Myocyte (in vitro differentiated cells): ENCODE measurements around the gene SMIM11. TPM values are rescaled to one million over a fixed set of nuclear protein-coding genes. Genes with fewer than 3 reads are reported as not detected.
"Not testable (repeated sequence)": the region's sequence is repeated elsewhere in the genome, so short reads cannot be mapped to it uniquely, and the experiment has no call there.

Experiments
- DNase-seq: peaks from one replicate; pipeline ENCODE4 v3.0.0-alpha.2; 2012; ENCODE audit warnings: low read depth
- total RNA-seq: library from RNA; depleted of rRNA; stranded (reverse); fragments of >200 nt; gene quantifications from 2 replicates; pipeline ENCODE4 v1.2.3, GENCODE V29; 2014

The SMIM11 gene
- total RNA-seq, 1 donor from 2014 or later, result 12.6 TPM

DNA sequence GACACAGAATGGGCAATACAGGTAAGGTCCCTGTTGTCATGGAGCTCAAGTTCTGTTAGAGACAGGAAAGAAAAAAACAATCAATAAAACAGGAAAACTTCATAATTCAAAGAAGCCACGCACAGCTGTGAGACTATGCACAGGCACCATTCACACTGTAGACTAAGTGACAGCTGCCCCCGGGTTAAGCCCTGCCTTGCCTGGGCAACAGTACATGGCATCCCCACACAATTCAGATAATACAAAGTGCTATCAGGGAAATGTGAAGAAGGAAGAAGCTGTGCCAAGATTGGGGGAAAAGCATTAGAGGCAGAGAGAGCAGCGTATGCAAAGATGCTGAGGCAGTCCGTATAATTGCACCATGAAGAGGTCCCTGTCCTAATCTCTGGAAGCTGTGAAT lies 20.5 kb upstream of the SMIM11 start:
- DNase-seq, result no peak

DNA sequence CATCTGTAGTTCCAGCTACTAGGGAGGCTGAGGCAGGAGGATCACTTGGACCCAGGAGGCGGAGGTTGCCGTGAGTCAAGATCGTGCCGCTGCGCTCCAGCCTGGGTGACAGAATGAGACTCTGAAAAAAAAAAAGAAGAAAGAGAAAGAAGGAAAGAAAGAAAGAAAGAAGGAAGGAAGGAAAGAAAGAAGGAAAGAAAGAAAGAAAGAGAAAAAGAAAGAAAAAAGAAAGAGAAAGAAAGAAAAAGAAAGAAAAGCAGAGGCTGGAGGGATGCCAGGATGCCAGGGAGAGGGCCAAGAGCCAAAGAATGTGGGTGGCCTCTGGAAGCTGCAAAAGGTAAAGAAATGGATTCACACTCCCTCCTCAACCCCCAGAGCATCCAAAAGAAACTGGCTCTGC lies 19.7 kb upstream of the SMIM11 start:
- no peak for DNase-seq

DNA sequence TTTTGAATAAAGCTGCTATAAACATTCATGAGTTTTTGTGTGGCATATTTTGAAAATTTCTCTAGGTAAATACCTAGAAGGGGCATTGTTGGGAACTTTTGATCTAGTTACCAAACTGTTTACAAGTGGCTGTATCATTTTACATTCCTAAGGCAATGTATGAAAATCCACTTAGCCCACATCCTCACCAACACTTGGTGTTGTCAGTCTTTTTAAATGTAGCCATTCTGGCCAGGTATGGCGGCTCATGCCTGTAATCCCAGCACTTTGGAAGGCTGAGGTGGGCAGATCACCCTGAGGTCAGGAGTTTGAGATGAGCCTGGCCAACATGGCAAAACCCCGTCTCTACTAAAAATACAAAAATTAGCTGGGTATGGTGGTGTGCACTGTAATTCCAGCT lies 17.4 kb upstream of the SMIM11 start:
- no peak for DNase-seq

DNA sequence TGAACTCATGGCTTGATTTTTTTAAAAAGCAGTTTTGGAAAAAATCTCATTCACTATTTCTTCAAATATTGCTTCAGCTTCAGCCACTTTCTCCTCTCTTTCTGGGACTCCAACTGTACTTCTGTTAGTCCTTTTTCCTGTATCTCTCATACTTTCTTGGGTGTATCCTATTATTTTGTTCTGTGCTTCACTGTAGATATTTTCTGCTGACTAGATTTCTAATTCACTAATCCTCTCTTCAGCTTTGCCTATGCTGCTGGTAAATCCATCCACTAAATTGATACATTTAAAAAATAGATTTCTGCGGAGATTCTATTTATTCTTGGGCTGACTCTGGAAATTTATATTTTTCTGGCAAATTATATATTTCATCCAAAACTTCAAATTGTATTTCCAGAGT lies 16.4 kb upstream of the SMIM11 start:
- no peak for DNase-seq

DNA sequence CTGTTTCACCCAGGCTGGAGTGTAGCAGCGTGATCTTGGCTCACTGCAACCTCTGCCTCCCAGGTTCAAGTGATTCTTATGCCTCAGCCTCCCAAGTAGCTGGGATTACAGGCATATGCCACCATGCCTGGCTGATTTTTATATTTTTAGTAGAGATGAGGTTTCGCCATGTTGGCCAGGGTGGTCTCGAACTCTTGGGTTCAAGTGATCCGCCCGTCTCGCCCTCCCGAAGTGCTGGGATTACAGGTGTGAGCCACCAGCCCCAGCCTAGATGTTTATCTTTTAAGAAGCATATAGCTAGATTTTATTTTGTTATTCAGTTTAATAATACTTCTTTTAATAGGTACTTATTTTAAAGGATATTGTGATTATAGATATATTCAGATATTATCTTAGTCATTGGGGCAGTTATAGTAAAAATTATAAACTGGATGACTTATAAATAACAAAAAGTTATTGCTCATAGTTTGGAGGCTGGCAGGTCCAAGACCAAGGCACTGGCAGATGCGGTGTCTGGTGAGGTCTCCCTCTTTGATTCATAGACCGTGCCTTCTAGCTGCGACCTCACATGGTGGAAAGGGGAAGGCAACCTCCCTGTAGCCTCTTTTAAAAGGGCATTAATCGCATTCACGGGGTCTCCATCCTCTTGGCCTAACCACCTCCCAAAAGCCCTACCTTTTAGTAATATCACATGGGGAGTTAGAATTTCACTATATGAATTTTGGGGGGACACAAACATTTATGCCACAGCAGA lies 14.6 kb upstream of the SMIM11 start:
- no peak for DNase-seq

DNA sequence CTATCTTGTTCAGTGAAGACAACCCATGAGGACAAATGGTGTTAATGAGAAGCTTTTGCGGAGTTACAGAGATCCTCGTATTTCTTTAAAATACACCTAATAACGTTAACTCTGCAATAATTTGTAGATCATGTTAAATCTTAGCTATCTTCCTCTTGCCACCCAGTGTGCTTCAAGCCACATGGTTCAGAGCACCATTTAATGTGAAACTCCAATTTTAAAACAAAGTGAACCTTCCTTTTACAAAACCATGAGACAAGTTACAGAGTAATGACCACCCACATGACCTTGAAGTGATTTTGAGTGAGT lies 13.2 kb upstream of the SMIM11 start:
- no peak for DNase-seq

DNA sequence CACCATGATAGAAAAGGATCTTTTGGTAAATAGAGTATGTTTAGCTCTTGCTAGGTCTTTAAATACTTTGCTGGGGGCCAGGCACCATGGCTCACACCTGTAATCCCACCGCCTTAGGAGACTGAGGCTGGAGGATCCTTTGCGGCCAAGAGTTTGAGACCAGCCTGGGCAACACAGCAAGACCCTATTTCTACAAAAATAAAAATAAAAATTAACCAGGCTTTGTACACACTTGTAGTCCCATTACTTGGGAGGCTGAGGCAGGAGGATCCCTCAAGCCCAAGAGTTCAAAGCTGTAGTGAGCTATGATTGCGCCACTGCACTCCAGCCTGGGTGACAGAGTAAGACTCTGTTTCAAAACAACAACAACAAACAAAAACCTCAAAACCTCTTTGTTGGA lies 12.6 kb upstream of the SMIM11 start:
- no peak for DNase-seq

DNA sequence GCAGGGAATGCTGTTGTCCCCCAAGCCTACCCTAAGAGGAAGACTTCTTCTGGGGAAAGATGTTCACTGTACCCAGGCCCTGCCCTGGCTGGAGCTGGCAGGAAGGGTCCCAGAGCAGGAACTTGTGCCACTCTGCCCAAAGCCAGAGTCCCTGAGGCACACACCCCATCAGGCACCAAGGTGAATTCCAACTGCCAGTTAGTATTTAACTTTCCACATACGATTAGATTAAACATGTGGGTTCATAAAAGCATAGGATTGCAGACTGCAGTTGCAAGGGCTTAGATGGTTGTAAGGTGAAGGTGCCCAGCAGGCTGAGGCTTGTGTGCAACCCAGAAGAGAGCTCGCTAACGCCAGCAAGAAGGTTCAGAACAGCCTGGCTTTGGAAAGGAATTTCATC lies 11.6 kb upstream of the SMIM11 start, which contains the start of gene KCNE2:
TSS of gene KCNE2 (plus strand) at position 274 of the 400 bp plus-strand sequence. CDS start 6,473 bp downstream, outside the sequence.
- no peak for DNase-seq

DNA sequence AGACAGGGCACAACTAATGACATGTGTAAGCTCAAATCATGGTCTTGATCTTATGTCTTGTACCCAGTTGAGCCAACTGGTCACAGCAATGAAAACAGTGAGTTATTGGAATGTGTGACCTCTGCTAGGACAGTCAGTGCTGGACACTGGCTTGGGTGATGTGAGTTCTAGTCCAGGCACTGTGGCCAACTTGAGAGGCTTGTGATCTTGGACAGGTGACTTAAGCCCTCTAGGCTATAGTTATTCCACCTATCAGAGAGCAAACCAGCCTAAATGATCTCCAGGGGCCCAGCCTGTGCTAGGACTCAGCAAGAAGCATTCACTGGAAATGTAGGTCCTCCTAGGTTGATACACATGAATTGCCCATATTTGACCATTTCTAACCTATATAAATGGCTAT lies 10.4 kb upstream of the SMIM11 start:
- no peak for DNase-seq

DNA sequence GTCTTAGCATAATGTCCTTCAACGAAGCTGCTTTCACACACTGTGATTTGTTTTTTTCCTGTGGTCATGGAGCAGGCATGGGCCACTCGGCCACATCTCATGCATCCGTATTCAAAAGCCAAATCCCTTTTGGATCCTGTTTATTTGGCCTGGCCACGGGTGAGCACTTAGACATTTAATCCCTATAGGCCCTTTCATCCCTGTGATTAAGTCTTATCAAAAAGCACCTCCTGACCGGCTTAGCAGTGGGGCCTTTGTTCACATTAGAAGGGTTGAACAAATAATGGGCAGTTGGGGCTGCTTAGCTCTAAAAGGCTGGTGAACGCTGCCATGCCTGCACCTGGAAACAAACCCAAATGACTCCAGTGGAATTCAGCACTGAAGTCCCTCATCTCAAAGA lies 9.5 kb upstream of the SMIM11 start:
- no peak for DNase-seq

DNA sequence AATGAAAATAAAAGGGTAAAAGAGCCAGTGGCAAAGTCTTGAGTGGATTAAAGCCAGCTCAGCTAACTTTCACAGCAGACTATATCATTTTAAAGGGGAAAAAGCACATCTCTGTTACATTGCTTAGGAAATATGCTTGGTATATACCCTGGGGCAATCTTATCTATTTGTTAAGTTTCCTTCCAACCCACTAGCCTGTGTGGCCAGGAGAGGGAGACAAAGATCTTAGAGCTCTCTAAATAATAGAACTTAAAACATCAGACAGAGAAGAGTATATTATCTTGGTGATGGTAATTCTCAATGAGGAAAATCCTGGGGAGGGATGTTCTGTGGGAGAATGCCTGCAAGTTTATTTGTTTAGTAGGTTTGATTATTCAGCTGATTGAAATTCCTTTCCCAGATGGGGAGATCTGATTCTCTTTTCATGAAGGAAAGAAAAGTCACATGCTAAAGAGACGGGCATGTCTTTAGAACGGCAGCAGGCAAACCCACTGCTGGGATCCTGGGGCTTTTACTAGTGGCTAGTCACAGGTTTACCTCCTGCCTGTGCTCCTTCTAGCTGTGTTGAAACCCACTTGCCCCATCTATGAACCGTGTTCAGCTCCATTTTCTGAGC lies 7.9 kb upstream of the SMIM11 start:
- peak; percentile 75 for DNase-seq

DNA sequence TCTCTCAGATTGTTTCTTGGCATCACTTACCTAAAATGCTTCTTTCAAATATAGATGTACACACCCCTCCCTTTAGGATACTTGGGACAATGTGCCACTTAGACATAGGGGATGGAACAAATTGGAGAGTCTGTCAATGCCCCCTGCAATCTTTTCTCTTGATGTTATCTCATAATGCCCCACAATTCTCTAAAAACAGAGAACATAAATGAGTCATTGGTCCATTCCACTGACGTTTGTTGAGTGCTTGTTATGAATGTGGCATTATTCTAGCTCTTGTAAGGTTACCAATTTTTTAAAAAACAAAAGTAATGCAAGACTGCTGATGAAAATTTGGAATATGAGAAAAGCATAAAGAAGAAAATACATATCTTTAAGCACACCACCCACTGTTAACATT lies 5.6 kb upstream of the SMIM11 start:
- no peak for DNase-seq

DNA sequence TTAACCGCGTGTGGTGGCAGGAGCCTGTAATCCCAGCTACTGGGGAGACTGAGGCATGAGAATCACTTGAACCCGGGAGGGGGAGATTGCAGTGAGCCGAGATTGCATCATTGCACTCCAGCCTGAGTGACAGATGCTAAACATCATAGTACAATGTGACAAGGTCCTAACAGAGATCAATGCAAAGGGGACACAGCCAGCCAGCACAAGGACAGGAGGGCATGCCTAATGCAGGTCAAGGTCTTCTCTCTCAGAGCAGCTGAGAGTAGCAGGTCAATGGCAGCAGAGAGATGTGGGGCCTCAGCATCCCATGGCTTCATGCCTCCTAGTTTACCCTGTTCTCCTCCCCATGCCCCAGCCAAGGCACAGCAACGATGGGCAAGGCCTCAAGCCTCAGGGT lies 3.0 kb upstream of the SMIM11 start:
- no peak for DNase-seq

DNA sequence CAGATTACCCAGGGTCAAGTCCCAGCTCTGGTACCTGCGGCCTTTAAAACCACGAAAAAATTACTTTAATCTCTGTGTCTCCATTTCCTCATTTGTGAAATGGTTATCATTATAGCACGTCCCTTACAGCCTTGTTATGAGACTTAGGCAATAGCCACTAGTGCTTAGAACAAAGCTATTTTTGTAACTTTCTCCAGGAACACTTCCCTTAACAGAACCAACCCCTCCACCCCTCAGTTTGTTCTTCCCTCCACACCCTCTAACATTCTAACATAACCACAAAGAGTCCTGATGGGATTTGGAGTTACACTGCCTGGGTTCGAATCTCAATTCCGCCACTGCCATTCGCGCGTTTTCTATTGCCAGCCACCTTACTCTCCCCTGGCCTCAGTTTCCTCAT lies 845 bp upstream of the SMIM11 start:
- not testable (repeated sequence) for DNase-seq

DNA sequence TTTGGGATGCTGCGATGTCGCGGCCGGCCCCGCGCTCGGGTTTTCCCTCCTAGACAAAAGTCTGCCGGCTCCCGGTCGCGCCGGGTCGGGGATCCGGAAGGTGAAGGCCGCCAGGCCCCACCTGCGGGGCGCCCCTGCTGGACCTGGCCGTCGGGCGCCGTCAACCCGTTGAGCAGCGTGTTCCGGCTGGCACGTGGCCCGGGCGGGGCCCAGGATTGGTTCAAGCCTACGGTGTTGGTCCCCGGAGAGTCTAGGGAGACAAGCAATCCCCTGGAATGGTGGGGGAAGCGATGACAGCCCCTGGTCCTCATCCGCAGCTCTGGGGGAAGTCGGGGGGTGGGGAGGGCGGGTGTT lies 289 bp downstream of the SMIM11 start:
- DNase-seq, result not testable (repeated sequence)

DNA sequence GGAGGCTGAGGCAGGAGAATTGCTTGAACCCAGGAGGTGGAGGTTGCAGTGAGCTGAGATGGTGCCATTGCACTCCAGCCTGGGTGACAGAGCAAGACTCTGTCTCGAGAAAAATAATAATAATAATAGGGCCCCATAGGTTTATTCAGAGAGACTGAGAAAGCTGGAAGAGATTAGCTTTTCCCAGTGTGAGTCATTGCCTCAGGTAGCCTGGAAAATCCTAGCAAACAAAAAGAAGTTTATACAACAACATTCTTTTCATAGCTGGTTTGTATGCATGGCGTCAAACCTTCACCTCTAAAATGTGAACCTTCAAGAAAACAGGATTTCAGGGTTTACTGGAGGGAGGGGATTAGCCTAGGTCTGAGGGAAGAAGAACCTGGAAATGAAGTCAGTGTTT lies 7.8 kb downstream of the SMIM11 start:
- DNase-seq, result not testable (repeated sequence)

DNA sequence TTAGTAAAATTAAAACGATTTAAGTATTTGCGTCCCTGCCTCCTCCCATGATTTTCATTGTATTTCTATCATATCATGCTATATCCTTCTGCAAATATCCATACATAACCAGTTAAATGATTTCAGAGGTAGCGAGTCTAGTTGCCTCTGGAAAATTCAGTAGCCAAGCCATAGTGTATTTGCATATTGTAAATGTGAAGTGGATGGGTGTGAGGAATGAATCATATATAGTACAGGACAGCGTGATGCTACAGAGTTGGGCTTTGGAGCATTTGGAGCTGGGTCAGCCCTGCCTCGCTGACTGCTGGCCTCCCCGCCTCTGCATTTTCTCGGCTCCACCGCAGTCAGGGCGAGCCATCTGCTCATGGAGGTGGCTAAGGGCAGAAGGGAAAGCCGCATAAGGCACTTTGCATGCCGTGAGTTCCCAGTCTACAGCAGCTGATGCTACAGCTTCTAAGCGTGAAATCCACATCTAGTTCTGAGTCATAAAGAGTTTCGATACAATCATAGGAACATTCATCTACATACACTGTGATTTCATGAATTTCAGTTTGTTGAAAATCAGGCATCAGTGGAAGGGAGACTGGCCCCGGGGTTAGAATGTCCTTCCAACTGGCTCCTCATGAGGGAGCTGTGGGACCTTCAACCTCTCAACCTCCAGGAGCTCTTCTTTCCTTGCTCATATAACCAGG lies 8.6 kb downstream of the SMIM11 start:
- DNase-seq, result not testable (repeated sequence)

DNA sequence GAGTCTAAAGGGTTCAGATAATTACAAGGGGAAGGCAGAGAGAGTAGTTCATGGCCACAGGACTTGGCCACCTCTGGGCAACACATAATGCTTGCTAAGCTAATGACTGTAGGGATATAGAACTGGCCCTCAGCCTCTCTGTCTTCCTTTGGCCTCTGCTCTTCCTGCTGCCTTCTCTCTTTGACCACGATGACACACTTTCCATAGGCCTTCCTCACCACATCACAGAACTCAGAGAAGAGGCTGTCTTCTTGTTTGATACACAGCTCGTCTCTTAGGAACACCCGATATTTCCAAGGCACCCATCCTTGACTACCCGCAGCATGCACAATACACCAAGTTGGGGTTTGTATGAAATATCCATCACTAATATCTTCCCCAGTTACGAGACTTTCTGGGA lies 25.2 kb downstream of the SMIM11 start:
- not testable (repeated sequence) for DNase-seq

DNA sequence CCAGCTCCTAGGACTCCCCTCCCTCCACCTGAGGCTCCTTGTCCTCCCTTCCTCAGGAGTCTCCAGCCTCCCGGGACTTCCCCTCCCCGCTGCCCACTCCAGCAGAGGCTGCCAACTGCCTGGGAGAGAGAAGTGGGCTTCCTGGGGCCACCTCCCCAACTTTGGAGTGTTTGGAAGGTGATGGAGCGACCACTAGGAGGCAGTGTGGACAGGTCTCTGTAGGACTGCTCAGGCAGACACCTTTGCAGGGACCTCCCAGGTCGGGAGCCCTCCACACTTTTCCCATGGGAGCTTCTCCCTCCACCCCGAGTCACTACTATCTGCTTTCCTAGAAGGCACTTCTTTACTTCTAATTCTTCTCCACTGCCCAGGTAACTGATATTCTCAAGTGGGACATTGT lies 29.4 kb downstream of the SMIM11 start:
- not testable (repeated sequence) for DNase-seq

DNA sequence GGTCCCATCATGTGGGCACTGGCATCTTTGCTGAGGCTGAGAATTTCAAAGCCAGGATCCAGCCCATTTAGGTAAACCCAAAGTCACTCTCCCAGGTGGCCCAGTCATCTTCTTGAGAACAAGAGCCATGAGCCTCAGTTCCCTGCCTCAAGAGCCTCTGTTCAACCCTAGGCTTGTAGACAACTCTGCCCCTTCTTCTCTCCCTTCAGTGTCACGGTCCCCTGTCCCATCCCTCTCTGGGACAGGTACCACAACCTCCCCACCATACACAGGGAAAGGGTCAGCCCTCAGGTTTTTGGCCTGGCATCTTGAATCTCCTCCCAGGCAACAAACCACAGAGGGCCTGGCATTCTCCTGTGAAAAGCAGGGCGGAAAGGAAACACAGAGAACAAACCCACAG lies 30.4 kb downstream of the SMIM11 start:
- DNase-seq, result not testable (repeated sequence)

DNA sequence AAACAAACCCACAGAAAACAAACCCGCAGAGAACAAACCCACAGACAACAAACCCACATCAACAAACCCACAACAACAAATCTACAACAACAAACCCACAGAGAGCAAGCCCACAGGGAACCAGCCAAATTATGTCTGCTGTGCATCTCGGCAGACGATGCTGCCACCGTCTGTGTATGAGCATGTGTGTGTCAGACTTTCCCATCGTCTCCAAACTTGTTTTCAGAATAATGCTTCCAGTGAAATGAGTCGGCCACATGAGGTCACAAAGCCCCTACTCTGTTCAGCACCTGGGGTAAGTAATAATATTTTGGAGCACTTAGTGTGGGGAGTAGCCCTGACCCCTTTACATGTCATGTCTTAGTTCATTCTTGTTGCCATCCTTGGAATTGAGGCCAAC lies 30.8 kb downstream of the SMIM11 start:
- not testable (repeated sequence) for DNase-seq

DNA sequence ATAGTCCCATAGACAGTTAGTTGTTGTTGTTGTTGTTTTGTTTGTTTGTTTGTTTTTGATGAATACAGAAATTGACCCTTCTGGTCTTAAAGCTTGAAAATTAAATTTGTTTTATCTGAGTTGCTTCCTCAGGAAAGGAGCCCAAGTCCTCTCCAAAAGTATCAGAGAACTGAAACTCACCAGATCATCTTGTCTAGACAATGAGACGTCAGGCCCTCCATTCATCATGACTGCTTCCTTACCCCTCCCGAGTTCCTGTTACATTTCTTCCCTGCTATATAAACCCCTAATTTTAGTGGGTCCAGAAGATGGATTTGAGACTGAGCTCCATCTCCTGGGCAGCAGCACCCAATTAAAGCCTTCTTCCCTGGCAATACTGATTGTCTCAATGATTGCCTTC lies 31.4 kb downstream of the SMIM11 start:
- not testable (repeated sequence) for DNase-seq

DNA sequence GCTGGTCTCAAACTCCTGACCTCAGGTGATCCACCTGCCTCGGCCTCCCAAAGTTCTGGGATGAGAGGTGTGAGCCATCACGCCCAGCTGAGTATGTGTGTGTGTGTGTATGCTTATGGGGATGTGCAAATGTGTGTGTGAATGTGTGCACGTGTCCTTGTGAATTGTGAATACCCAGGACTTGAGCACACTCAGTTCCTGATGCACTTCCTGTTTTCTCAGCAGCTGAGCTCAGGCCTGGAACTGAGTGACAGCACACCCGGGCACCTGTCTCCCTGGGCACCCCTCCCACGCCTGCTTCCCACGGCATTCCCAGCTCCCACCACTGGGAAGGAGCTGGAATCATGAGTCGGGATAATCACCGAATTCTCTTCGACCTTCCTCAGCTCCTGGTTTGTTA lies 32.0 kb downstream of the SMIM11 start:
- DNase-seq, result not testable (repeated sequence)
